HG02588 (cell line): ENCODE measurements around the gene UBASH3A.
A peak's percentile ranks its signal among the peaks of the same experiment; 100 is the strongest.
"Not testable (repeated sequence)": the region's sequence is repeated elsewhere in the genome, so short reads cannot be mapped to it uniquely, and the experiment has no call there.

Experiments
- ATAC-seq: cut with Tn5 transposase; IDR thresholded peaks from one replicate; pipeline ENCODE4 v1.9.1; 2021; ENCODE audit warnings: mild to moderate bottlenecking, moderate library complexity; ENCODE audit not compliant: unreplicated experiment

The UBASH3A gene

DNA sequence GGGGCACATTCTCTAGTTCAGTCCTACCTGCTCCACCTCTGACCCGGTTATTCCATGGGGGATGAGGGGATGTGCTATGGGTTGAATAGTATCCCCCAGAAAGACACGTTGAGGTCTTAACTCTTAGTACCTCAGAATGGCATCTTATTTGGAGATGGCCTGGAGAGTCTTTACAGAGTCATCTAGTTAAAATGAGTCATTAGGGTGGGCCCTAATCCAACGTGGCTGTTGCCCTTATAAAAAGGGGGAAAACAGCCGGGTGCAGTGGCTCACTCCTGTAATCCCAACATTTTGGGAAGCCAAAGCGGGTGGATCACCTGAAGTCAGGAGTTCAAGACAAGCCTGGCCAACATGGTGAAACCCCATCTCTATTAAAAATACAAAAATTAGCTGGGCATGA lies 13.5 kb upstream of the UBASH3A start:
- no peak for ATAC-seq

DNA sequence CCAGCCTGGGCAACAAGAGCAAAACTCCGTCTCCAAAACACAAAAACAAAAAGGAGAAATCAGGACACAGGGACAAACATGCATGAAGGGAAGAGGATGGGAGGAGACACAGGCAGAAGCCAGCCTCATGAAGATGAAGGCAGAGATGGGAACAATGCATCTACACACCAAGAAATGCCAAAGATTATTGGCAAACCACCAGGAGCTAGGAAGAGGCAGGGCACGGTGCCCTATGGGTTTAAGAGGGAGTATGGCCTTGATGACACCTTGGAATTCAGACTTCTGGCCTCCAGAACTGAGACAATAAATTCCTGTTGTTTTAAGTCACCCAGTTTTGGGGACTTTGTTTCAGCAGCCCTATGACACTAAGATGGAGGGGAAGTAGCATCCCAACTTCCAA lies 13.0 kb upstream of the UBASH3A start:
- ATAC-seq = no peak

DNA sequence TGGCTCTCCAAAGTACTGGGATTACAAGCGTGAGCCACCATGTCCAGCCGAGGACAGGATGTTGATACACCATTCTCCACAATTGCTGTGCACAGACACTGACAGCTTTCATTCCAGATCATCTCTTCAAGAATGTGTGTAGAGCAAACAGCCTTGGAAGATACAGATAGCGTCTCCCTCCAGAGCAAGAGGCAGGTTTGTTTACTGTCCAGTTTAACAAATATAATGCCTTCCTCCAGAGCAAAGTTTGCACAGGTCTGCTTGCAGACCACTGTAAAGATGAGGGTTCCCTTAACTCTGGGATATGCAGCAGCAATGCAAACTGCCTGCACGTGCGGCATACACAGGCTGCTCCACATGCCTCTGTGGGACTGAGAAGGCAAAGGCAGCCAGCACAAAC lies 12.4 kb upstream of the UBASH3A start:
- ATAC-seq = no peak

DNA sequence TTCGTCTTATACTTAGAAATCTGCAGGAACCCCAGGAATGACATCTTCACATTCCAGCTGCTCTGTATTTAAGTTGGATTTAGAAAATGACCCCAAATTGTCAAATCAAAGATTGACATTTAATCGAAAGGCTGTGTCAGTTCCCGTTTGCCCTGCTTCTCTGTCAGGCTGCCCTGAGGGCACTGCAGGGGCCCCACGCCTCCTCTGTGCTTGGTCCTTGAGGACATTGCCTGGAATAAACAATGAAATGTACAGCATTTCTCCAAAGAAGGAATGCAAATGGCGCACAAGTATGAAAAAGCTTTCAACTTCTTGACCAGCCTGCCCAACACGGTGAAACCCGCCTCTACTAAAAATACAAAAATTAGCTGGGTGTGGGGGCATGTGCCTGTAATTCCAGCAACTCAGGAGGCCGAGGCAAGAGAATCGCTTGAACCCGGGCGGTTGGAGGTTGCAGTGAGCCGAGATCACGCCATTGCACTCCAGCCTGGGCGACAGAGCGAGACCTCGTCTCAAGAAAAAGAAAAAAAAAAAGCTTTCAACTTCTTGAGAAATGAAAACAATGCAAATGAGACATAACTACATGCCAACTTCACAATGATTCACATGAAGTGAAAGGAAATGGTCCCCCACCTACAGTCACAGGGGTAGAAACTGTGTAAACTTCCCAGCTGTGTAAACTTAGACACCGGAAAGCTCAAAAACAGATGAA lies 10.8 kb upstream of the UBASH3A start:
- peak; percentile 74 for ATAC-seq

DNA sequence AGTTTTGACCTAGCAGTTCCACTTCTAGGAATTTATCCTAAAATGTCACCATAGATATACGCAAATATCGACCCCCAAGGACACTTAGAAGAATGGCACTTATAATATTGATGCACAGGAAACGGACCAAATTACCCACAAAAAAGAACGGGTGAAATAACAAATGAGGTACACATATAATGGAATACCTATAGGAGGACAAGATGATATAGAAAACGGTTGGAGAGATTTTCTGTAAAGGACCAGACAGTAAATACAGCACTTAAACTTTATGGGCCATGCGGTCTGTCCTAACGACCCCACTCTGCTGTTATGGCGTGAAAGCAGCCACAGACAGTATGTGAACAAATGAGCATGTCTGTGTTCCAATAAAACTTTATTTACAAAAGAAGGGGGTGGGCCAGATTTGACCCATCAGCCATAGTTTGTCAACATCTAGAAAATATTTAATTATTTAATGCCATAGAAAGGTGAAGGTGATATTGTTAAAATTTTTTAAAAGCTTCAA lies 10.2 kb upstream of the UBASH3A start:
- no peak for ATAC-seq

DNA sequence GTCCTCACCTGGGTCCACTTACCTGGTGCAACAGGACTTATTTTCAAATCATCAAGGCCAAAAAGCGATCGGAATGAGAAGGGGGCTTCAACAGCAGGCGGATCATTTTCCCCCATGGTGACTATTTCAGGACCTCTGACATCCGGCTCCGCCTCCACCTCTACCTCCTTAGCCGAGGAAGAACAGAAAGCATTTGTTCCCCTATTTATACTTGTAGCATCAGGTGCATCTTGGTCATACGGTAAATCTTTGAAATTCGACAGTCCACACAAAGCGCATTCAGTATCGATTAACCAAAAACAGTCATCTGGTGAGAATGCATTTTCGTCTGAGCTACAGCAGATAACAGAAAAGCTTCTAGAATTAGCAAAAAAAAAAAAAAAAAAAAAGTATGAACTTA lies 8.4 kb upstream of the UBASH3A start:
- no peak for ATAC-seq

DNA sequence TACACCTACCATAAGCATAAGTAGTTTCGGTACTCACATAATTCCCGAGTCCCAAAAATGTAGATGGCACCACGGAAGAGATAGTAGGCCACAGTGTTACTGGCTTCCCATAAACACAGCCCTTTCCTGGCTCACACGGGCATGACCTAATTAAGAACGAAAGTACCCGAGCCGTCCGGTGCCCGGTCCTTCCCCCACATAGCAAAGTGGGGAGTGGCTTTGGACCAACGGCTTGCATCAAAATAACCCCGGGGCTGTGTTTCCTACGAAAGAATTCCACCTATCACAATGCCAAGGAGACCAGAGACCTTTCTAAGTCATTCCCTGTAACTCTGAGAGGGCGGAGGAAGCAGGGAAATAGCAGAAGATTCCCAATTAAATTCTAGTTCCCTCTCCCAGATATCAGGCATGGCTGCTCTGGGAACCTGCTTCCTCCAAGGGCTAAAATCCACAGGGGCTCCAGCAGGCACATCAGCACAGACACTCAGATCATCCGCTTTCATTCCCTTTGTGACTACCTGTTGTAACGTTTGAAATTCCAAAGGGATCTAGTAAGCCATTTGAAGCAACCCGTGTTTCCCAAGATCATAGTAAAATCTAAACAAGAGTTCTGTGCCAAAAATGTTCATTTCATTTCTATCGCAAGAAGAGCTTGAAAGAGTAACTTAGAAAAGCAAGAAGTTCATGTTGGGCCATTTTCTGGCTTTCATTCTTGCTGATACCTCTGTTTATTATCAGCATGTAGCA lies 7.6 kb upstream of the UBASH3A start, which contains the start of gene TMPRSS3:
Gene TMPRSS3 (minus strand): TSS at position 148 of the 747 bp plus-strand sequence. CDS start 635 bp downstream, outside the sequence.
- ATAC-seq = no peak

DNA sequence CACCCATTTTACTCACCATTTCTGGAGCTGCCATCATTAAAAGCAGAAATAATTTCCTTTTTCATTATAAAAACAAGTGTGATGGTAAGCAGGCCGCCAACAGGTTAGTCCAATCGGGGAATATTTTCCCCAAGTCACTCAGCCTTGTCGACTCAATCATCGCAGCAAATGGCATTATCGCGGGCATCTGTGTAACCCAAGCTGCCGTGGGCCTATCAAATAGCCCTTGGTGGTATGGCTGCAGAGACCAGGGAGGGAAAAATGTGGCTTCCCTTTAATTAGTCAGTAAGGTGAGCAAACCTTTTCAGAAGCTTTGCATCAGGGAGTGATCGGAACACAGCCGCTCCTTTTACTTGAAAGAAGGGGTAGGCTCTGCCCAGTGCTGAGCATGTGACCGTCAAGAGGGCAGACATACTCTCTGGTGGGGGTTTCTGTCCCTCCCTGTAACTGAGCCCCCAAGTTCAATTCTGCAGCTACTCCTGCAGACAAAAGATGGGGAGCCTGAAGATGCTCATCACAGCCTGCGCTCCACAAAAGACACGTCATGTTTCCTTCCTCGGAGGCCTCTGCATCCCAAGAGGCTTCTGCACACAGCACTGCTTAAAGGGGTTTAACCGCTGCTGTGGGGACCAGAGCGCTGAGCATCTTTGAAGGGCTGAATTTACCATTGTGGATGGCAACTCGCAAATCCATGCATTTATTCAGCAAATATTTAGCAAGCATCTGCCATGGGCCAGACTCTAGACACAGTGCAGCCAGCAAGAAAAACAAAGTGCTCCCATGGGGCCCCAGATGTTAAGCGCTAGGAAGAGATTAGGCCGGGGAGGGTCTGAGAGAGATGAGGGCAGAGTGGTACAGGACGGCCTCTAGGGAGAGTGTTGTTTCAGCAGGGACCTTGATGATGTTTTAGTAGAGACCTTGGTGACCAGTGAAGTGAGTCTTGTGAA lies 6.6 kb upstream of the UBASH3A start:
- ATAC-seq = no peak

DNA sequence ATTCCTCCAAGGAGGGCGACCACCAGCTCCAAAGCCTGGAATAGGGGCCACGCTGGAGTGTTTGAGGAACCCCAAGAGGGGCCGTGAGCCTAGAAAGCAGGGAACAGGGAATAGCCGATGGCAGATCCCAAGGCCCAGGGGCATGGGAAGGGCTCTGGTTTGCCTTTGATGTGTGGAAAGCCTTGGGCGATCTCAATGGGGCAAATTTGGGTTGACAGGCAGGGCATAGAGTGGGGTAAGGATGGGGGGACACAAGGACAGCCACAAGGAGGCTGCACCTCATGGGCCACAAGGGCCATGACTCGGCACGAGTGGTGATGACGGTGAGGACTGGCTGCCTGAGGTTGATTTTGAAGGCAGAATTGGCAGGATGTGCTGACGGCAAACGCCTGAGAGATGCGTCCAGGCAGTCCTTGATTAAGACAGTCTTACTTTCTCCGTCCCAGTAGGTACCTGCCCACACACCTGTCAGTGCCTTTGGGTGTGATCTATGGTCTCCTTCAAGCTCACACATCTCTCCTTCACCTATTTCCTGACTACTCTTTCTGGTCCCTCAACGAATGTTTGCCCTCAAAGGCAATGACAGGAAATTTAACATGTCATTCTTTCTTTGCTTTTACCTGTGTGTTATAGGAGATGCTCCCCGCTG lies 5.8 kb upstream of the UBASH3A start:
- ATAC-seq = no peak

DNA sequence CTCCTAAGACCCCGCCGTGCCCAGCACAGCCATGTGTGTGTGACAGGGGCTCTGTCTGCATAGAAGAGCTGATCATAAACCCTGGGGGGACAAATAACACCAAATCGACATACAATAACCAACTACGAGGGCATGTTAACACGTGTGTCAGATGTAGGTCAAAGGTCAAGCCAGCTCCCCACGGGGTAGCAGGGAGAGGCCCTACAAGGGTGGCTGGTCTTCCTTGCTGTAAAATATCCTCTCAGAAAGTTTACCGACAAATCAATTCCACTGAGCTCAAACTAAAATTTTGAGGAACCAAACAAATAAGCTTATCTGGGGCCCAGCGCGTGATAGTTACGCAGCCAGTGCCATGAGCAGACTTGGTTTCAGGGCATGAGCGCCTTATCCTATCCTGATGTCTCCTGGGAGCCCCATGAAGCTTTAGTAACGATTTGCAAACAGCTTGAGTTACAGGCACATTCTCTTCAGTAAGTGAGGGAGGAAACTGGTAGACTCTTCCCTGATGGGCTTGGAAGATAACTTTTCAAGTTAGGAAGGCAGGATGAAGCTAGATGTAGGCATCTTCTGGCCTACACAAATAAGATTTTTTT lies 5.2 kb upstream of the UBASH3A start:
- no peak for ATAC-seq

DNA sequence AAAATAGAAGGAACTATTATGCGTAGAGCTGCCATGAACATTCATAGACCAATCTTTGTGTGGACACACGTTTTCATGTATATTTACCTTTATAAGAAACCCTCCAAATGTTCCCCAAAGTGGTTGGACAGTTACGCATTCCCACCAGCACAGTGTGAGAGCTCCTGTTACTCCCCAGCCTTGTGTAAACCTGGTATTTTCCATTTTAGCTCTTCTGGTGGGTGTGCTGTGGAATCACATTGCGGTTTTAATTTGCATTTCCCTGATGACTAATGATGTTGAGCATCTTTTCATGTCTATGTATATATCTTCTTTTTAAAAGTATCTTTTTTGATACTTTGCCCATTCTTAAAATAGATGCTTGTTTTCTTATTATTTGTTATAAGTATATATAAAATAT lies 3.2 kb upstream of the UBASH3A start:
- no peak for ATAC-seq

DNA sequence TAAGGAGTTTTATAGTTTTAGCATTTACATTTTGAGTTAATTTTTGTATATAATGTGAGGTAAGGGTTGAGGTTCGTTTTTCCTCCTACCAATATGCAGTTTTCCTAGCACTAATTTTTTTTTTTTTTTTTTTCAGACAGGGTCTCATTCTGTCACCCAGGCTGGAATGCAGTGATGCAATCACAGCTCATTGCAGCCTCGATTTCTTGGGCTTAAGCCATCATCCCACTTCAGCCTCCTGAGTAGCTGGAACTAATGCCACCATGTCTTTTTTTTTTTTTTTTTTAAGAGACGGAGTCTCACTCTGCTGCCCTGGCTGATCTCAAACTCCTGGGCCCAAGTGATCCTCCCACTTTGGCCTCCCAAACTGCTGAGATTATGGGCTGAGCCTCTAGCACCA lies 2.5 kb upstream of the UBASH3A start:
- ATAC-seq = no peak

DNA sequence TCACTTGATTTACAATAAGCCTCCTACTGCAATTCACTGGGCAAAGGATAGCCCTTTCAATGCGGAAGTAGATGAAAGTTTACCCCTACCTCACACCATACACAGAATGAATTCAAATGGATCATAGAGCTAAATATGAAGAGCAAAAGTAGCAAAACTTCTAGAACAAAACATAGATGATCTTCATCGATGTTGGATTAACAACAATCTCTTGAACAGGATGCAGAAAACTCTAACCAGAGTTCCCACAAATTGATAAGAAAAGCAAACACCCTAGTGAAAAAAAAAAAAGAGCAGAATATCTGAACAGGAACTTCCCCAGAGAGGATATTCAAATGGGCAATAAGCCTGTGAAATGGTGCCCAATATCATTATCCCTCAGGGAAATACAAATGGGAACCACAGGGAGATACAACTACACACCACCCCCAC lies 1.9 kb upstream of the UBASH3A start:
- ATAC-seq = no peak

DNA sequence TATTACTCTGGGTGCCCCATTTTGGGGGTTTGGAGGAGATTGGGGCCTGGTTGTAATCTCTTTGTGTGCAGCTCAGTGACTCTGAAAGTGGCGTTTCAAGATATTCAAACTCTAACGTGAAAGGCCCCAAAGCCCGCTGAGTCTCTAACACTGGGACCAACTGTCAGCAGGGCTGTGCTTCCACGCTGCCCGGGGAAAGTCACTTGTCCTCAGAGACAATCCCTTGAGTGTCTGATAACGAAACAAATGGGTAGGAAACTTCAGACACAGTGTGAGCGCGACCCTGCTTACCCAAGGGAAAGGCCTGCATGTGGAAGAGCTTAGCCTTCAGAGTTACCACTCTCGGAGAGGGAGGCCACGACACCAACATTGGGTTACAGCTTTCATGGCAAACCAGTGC lies 837 bp downstream of the UBASH3A start:
- ATAC-seq = no peak

DNA sequence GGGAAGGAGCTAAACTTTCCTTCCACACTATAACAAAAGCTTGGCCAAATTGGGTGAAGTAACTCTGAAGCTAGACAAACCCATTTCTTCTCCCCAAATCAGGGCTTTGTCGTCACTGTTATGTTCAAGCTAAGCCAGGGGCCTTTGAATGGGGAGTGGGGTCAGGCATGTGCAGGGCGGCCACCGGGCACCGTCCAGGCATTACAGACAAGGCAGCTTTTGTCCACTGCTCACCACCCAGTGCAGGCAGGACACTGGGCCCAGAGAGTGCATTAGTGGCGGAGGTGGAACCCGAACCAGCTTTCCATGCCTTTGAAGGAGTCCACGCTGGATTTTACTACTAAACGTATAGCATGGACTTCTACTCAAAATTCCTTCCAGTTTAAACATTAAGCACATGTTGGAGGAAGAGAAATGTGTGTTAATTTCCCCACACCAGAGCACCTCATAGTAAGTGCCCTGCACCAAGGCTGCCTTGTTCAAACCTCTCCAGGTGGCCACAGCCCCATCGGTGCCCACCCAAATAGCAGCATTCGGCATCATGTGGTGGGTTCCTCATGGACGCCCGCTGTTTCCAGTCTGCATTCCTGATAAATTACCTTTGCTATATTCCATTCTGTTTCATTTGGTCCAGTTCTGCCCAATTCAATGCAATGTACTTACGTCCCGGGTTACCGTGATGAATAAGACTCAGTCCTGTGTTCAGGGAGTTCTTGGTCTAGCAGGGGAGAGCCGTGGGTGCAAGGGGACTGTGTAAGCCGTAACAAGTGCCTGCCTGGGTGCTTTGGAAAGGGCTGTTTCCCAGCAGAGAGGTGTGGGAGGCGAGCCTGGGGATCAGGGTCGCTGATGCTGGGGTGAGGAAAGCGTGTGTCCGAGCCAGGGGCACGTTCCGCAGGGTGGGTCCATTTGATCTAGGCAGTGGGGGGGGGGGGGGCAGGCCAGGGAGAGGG lies 1.6 kb downstream of the UBASH3A start:
- ATAC-seq = no peak

DNA sequence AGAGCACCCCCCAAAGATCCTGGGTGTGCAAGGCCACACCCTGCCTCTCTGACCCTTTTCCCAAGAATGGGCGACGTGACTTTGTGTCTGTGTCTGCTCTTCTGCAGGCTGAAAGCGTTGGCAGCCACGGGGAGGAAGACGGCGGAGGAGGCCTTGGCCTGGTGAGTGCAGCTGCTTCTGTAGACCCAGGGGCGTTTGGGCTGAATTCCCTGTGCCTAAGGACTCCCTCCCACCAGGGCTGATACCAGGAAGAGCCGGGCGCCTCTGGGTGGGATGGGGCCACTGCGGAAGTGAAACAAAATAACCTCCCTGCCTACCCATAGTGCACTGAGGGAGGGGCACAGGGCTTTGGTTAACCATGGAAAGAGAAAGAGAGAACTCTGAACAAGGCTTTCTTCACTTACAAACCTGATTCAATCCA lies 2.5 kb downstream of the UBASH3A start:
- no peak for ATAC-seq

DNA sequence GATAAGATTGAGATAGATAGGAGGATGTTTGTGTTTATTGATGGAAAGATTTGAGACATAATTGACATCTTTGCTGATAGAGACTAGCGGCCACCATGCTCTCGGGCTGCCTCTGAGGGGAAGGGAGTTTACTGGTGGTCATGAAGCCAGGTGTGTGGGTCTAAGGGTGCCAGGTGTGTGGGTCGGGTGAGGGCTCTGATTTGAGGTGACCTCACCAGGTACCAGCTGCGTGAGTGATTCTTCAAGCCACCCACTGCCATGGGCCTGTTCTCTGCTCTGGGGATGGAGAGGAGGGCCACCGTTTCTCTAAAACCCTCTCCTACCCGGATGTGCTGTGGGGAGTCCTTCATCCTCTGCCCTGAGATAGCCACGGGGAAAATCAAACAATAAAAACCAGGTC lies 3.2 kb downstream of the UBASH3A start:
- no peak for ATAC-seq

DNA sequence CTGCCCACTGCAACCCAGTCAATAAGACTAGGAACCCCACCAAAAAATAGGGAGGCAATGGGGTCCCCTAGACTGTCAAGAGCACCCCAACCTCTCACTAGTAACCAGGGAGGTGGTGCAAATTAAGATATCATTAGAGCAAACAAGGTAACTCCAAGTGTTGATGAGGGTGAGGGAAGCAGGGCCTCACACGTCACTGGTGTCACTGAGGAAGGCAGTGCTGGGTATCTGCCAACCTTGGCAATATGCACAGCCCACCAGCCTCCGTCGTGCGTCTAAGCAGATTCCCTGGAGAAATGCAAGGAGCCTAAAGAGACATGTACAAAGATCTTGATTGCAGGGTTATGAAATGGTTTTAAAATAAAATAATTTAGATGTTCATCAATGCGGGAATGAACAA lies 3.8 kb downstream of the UBASH3A start:
- no peak for ATAC-seq

DNA sequence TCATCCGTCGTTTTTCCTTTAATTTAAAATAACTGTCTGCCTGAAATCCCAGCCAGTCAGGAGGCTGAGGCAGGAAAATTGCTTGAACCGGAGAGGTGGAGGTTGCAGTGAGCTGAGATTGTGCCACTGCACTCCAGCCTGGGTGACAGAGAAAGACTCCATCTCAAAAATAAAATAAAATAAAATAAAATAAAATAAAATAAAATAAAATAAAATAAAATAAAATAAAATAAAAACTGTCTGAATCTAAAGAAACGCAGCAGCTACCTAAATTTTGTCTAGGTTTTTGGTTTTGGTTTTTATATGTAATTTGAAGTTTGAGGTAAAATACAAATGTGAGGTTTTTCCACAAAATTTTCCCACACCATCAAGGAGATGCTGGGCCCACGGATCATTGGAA lies 5.0 kb downstream of the UBASH3A start:
- not testable (repeated sequence) for ATAC-seq
